NCI-H748 treated with DMSO at 0.1 percent for 48 hours (cell line): Measurements from ENCODE around the gene NXPH2.
A peak's percentile ranks its signal among the peaks of the same experiment; 100 is the strongest.

ENCODE experiments used
- DNase-seq: peaks from one replicate; lab custom pipeline; 2025; lab: John Stamatoyannopoulos, UW

The NXPH2 gene

GRCh38 chr2:138779781-138780445, at the start of gene NXPH2:
Gene NXPH2, minus strand, starts transcription at chr2:138780390. Its CDS starts 149 bp downstream, at chr2:138780241.
- peak; percentile 30 for DNase-seq

GRCh38 chr2:138829326-138829919, 49.2 kb upstream of the NXPH2 start:
- peak; percentile 12 for DNase-seq

DNA sequence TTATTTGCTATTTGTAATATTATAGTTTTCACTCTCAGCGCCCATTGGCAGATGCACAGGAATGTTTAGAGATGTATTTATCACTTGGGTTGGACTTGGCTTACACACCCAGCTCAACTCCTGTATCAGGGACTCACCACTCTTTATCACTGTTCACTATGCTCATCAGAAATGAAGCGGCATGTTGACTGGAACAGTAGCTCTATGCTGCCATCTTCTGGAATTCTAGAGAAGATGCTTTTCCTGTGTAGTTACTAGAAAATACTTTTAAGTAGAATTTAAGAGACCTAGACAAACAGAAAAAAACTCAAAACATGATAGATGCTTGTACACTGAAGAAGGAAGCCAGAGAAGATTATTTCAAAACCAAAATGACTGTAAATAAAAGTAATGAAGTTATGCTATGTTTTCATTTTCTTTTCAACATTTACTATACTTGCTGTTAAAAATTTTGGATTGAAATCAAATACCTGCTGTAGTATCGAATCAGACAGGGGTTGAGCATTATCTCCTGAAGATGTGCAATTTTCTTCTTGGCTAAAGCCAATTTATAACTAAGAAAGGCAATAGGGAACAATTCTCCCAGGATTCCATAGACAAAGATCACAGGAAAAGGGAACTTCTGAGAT, 47.4 kb upstream of the NXPH2 start:
- peak; percentile 57 for DNase-seq

GRCh38 chr2:138823666-138824065, 43.5 kb upstream of the NXPH2 start:
- DNase-seq, result peak; percentile 11

- no peak for DNase-seq
Measured at GRCh38 chr2:138819964-138820363, 39.8 kb upstream of the NXPH2 start.

- DNase-seq, result no peak
Measured at GRCh38 chr2:138818556-138818955, 38.4 kb upstream of the NXPH2 start.

GRCh38 chr2:138814123-138814898, 34.1 kb upstream of the NXPH2 start:
- DNase-seq, result peak; percentile 68

DNA sequence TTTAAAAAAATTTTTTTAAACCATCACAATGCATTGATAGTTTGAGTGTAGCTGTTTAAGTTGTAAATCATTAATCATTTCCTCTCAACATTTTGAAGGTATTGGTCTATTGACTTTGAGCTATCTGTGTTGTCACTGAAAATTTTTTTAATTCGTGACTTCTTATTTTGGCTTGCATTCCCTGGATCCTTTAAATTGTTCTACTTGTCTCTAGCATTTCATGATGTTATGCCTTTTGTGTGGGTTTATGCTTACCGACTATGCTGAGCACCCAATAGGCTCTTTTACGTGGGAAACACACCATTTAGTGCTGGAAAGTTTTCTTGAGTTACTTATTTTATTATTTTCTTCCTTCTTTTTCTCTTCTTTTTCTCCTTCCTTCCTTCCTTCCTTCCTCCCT, 31.2 kb upstream of the NXPH2 start:
- DNase-seq, result no peak

- DNase-seq, result no peak
Measured at GRCh38 chr2:138794724-138795123, 14.5 kb upstream of the NXPH2 start.

GRCh38 chr2:138787053-138787666, 7.0 kb upstream of the NXPH2 start:
- peak; percentile 36 for DNase-seq

DNA sequence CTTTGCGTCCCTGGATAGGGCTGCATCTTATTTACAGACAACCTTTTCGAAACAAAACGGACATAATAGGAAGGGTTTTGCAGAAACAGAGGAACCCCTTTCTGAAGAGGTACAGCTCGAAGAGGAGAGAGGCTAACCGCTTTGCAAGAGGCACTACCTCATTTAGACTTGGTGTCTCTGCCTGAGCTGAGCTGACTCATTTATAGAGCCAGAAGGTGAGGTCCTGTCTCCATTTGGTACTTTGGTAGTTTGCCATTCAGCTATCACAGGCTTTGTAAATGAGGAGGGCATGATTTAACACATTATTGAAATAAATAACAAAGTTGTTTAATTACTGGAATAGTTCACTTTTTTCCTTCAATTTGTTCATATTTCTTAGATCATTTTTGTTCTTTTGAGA, 2.2 kb upstream of the NXPH2 start:
- DNase-seq, result no peak

- no peak for DNase-seq
Measured at GRCh38 chr2:138780908-138781307, 718 bp upstream of the NXPH2 start.

GRCh38 chr2:138780446-138780880, 273 bp upstream of the NXPH2 start:
- no peak for DNase-seq

- no peak for DNase-seq
Measured at GRCh38 chr2:138779406-138779780, 797 bp downstream of the NXPH2 start.

GRCh38 chr2:138777996-138778395, 2.2 kb downstream of the NXPH2 start:
- no peak for DNase-seq

DNA sequence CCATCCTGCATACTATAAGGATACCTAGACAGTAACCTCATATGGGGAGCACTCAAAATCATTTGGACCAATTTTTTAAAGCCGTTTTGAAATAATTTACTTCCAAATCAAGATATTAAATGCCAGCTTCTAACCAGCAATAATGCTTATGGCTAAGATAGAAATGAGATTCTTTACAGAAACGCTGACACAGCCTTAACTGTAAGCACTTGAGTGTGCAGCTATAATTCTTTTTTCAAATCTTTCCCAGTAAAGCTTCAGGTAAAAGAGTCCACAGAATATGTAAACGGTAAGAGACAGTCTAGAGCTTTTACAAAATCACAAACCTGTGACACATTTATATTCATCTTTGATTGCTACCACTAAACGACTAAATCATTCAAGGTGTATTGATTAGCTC, 4.5 kb downstream of the NXPH2 start:
- DNase-seq, result no peak

- no peak for DNase-seq
Measured at GRCh38 chr2:138771534-138771933, 8.7 kb downstream of the NXPH2 start.

DNA sequence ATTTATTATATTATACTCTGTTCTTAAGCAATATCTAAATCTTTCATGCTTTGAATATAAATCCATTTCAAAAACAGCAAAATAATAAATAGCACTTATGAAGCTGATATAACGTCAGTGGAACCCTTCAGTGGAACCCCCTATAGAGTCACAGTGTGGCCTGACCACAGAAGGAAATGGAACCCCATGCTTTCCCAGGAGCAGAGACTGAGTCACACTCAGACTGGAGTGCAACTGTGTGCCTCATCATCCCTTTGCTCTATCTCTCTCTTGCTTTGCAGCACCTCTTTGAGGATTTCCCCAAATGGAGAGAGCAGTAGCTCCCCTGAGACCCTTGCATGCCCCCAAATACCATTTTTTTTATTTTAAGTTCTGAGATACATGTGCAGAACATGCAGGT, 13.1 kb downstream of the NXPH2 start:
- DNase-seq, result no peak

DNA sequence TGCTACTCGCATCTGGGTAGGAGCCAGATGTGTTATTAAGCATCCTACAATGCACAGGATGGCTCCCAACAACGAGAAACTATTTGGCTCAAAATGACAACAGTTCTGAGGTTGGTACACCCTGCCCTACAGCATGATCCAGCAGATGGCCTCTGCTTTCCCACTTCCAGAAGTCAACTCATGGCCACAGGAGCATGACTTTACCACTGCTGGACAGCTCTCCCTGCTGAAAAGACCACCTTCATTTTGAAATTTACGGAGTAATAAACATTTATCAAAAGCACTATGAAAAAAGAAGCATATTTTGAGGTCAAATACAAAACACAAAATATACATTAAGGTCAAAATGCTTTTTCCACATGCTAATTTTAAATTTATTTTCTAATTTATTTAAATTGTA, 13.7 kb downstream of the NXPH2 start:
- DNase-seq, result no peak

DNA sequence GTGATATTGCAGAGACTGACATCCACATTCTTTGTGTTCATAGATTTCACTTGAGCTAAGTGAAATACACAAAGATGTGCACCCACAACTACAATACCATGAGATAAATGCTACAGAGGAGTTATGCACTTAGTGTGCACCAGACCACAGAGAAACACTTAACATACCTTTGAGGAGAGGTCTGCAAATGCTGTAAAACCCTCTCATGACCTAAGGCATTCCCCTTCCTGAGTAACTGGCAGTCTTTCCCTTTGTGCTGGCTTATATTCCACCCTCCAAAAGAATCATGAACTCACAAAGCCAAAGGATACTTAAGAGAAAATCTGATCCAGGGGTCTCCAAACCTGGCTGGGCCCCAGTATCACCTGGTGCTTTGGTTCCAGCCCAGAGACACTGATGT, 16.2 kb downstream of the NXPH2 start:
- DNase-seq, result no peak

DNA sequence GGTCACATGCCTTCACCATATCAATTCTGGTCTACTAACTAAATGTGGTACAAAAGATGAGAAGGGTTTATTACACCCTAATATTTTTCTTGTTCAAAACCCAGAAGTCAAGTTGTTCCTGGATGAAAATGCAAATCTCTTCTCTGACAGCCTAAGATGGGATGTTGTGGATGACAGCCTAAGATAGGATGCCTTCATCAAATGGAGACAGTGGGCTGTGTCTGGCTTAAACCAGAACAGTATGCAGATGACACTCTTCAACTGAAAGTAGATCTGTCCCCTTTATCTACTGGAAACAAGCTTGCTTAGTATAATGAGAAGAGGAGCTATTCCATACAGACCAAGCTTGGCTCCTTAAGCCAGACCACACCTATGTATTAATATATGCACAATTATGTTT, 17.7 kb downstream of the NXPH2 start:
- DNase-seq, result no peak

GRCh38 chr2:138760676-138761075, 19.5 kb downstream of the NXPH2 start:
- DNase-seq, result no peak
